ENCODE data around the gene DBR1. TPM values are rescaled to one million over a fixed set of nuclear protein-coding genes. Genes with fewer than 3 reads are reported as not detected.

DBR1 gene
- total and polyA plus RNA-seq, 9 of the 15 experiments (the other 6 are each of a cell fraction or from before 2014, with no cell fraction given) = 2.7 to 14.1 (median 10.9) TPM

DNA sequence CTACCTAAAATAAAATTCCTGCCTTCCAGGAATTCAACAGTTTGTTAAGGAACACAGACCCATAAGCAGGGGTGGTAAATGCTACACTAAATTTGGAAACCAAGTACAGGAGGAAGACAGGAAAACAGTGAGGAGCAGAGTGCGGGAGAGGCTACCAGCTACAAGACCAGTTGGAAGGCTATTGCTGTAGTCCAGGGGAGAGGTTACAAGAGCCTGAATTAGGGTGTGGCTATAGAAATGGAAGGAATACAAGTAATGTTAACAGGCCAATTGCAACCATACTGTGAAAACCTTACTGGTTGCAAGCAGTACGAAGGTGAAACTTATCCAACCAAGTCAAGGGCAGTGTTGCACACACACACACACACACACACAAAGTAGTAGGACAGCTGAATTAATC lies 11.5 kb upstream of the DBR1 start:
- TF ChIP-seq DIDO1 (tag; IDR thresholded peaks at IDR 0.05; ENCODE audit: low read depth) (no peak), SOX6 (IDR thresholded peaks at IDR 0.05) (no peak)
- ChIA-PET POLR2A (interaction anchor here (1.7 to 2.5 kb wide), 2 partner anchors 11 to 12 kb away, joined by 4 to 14 read pairs; partner anchors contain the start of gene DBR1), CTCF (ENCODE audit: low intra/inter-chr PET ratio) (no interaction called here)
- Histone ChIP-seq H3K79me2 (ENCODE audit: control insufficient read depth, insufficient read depth, low read length) (peaks cover 41% of the 10 kb centered on the region), H3K27me3 (ENCODE audit: control insufficient read depth in 2 of 2, insufficient read depth in 2 of 2, low read length in 2 of 2) (no peaks in the 10 kb centered on the region), H3K9ac (ENCODE audit: insufficient read depth in 1 of 2, low read depth in 2 of 2, low read length in 2 of 2) (peak overlapping the region; percentile 33 to 92; a peak in 3 of 4 replicates), H3K9me1 (ENCODE audit: control insufficient read depth, insufficient read depth, low read length) (no peaks in the 10 kb centered on the region), H4K20me1 (replicated peaks; ENCODE audit: control insufficient read depth, insufficient read depth, low read length) (no peaks in the 10 kb centered on the region; the same call in 1 of the 2 replicates), H3K36me3 (ENCODE audit: control insufficient read depth, insufficient read depth, low read length) (peaks cover 20% of the 10 kb centered on the region), H3K27ac (ENCODE audit: extremely low read depth, low read depth, low read length) (peak overlapping the region; percentile 97), H3K4me3 (peak overlapping the region; percentile 77; the same call in 1 of the 2 replicates), H3K4me2 (ENCODE audit: insufficient read depth, low read length) (peak overlapping the region; percentile 92), H2AFZ (ENCODE audit: low read depth, low read length) (peak overlapping the region; percentile 92), H3K9me3 (replicated peaks; ENCODE audit: control insufficient read depth, insufficient read depth, low read depth, low read length) (no peaks in the 10 kb centered on the region), H3K4me1 (replicated peaks in 1 of 2; ENCODE audit: control insufficient read depth in 2 of 2, insufficient read depth in 2 of 2, low read length in 2 of 2) (peaks cover 0 to 14% of the 10 kb centered on the region in 2 experiments; a peak in 2 of 5 replicates)
- FAIRE-seq (peak; percentile 76), ATAC-seq (peak; percentile 42), DNase-seq (ENCODE audit: extremely low read depth in 1 of 4, low spot score in 3 of 4) (peak in 1 of 4 experiments; percentile 48)
- BruUV-seq (replicated peaks) = no TSS peak
- 10% methylated on average over 2 of the region's 2 CpGs for whole genome bisulfite sequencing (ENCODE audit: insufficient coverage, low coverage, missing lambda C conversion rate)
- in situ Hi-C loops (cut with MboI) = no loop called here
- intact Hi-C loops (cut with micrococcal nuclease) = loop anchor here (10.0 kb wide), 1 partner anchor 729 kb away; no protein-coding TSS in a partner anchor

DNA sequence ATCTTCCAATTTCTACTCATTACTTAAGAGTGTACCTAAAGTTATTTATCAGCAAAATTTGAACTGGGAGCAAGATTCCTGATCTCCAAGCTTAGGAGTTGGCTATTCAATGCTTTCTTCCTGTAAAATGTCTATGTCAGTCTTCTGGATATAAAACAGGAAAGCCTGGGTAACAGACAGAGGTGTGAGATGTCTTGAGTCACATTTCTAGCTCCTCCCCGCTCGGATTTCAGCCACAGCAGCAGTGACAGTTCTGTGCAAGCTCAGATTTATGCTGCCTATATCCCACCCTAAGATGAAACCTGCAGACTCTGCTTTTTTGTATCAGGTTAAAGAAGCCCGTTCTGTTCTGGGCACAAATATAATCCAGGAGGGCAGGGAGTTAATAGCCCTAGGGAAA lies 10.3 kb upstream of the DBR1 start:
- H3K4me1 ChIP-seq (replicated peaks in 1 of 2; ENCODE audit: control insufficient read depth in 2 of 2, insufficient read depth in 2 of 2, low read length in 2 of 2) = peaks cover 0 to 14% of the 10 kb centered on the region in 2 experiments; a peak in 2 of 5 replicates
- no peak overlapping the region for H3K4me3 ChIP-seq
- 26% methylated on average over 3 of the region's 3 CpGs for whole genome bisulfite sequencing (ENCODE audit: insufficient coverage, low coverage, missing lambda C conversion rate)
- FAIRE-seq (no peak), DNase-seq (ENCODE audit: extremely low read depth in 1 of 4, low spot score in 3 of 4) (peak in 1 of 4 experiments; percentile 34), ATAC-seq (no peak)
- H3K79me2 ChIP-seq (ENCODE audit: control insufficient read depth, insufficient read depth, low read length) = peaks cover 29% of the 10 kb centered on the region
- no peaks in the 10 kb centered on the region for H3K9me1 ChIP-seq (ENCODE audit: control insufficient read depth, insufficient read depth, low read length)
- H2AFZ ChIP-seq (ENCODE audit: low read depth, low read length) = no peak overlapping the region
- H3K4me2 ChIP-seq (ENCODE audit: insufficient read depth, low read length) = no peak overlapping the region
- peaks cover 12% of the 10 kb centered on the region; the same call in 2 of the 3 replicates for H3K36me3 ChIP-seq (ENCODE audit: control insufficient read depth, insufficient read depth, low read length)
- no peaks in the 10 kb centered on the region; the same call in 1 of the 2 replicates for H4K20me1 ChIP-seq (replicated peaks; ENCODE audit: control insufficient read depth, insufficient read depth, low read length)
- ChIA-PET POLR2A (interaction anchor here (0.7 to 1.7 kb wide), 6 partner anchors 9 to 18 kb away, joined by 3 to 4 read pairs (median 3); partner anchors contain the start of gene DBR1), CTCF (ENCODE audit: low intra/inter-chr PET ratio) (no interaction called here)
- intact Hi-C loops (cut with micrococcal nuclease) = loop anchor here (5.0 to 10.0 kb wide), 3 partner anchors 87 to 730 kb away; partner anchors contain the start of gene MRAS
- no TSS peak for BruUV-seq (replicated peaks)
- H3K9me3 ChIP-seq (replicated peaks; ENCODE audit: control insufficient read depth, insufficient read depth, low read depth, low read length) = no peaks in the 10 kb centered on the region
- H3K27me3 ChIP-seq (ENCODE audit: control insufficient read depth in 2 of 2, insufficient read depth in 2 of 2, low read length in 2 of 2) = no peaks in the 10 kb centered on the region
- TF ChIP-seq, protein P1, sequence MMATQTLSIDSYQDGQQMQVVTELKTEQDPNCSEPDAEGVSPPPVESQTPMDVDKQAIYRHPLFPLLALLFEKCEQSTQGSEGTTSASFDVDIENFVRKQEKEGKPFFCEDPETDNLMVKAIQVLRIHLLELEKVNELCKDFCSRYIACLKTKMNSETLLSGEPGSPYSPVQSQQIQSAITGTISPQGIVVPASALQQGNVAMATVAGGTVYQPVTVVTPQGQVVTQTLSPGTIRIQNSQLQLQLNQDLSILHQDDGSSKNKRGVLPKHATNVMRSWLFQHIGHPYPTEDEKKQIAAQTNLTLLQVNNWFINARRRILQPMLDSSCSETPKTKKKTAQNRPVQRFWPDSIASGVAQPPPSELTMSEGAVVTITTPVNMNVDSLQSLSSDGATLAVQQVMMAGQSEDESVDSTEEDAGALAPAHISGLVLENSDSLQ (IDR thresholded peaks at IDR 0.05) = peak; percentile 53; the same call in 1 of the 2 replicates
- TF ChIP-seq, protein P2, sequence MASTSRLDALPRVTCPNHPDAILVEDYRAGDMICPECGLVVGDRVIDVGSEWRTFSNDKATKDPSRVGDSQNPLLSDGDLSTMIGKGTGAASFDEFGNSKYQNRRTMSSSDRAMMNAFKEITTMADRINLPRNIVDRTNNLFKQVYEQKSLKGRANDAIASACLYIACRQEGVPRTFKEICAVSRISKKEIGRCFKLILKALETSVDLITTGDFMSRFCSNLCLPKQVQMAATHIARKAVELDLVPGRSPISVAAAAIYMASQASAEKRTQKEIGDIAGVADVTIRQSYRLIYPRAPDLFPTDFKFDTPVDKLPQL (IDR thresholded peaks at IDR 0.05; ENCODE audit: extremely low read depth, insufficient read length) = no peak
- TF ChIP-seq HCFC1 (IDR thresholded peaks at IDR 0.05; ENCODE audit: low read depth, low read length) = no peak
- in situ Hi-C loops (cut with MboI) = no loop called here
- H3K27ac ChIP-seq (ENCODE audit: extremely low read depth, low read depth, low read length) = no peak overlapping the region
- no peak overlapping the region for H3K9ac ChIP-seq (ENCODE audit: insufficient read depth in 1 of 2, low read depth in 2 of 2, low read length in 2 of 2)

All from K562 (cell line).